BJ (cell line): ENCODE measurements around the gene IFNA2. TPM values are rescaled to one million over a fixed set of nuclear protein-coding genes. Genes with fewer than 3 reads are reported as not detected.
A peak's percentile ranks its signal among the peaks of the same experiment; 100 is the strongest.

ENCODE experiments used
- CTCF ChIA-PET: fragments of 350-600 bp; formaldehyde crosslinking; extraction: SDS; loops from one replicate; lab custom pipeline; 2021; ENCODE audit warnings: antibody characterized with exemption, inconsistent platforms; lab: Yijun Ruan, JAX
- POLR2A ChIA-PET: fragments of 300-600 bp; sonication (Branson Sonifier 250); formaldehyde crosslinking; extraction: SDS; loops from one replicate; lab custom pipeline; 2021; ENCODE audit warnings: antibody characterized with exemption; lab: Charles Lee
- DNase-seq: peaks from one replicate; pipeline ENCODE4 v3.0.0-alpha.2; 2011; ENCODE audit warnings: low read depth
- H3K27me3 ChIP-seq: 2 replicates; pipeline ENCODE4 v1.6.0; 2011; ENCODE audit warnings: low read length; ENCODE audit not compliant: control insufficient read depth, insufficient read depth
- H3K36me3 ChIP-seq: 2 replicates; pipeline ENCODE4 v1.5.1; 2011; ENCODE audit warnings: low read length; ENCODE audit not compliant: control insufficient read depth, insufficient read depth
- H3K4me3 ChIP-seq: 2 replicates; pipeline ENCODE4 v1.5.1; 2011; ENCODE audit warnings: low read depth, mild to moderate bottlenecking, control low read depth, low read length
- CTCF ChIP-seq: IDR thresholded peaks from 2 replicates; pipeline ENCODE4 v1.5.1; 2011; ENCODE audit warnings: low read depth, mild to moderate bottlenecking, control low read depth, inconsistent platforms, low read length, moderate library complexity; ENCODE audit not compliant: insufficient read depth
- polyA plus RNA-seq: library from polyadenylated mRNA; depleted of rRNA; stranded (reverse); fragments of >200 nt; gene quantifications from 2 replicates; pipeline ENCODE4 v1.2.3, GENCODE V29; 2011

The IFNA2 gene
- polyA plus RNA-seq, 1 experiment: not detected

GRCh38 chr9:21428235-21428634, 43.0 kb upstream of the IFNA2 start:
- no peak for DNase-seq
- H3K36me3 ChIP-seq: no peaks in the 10 kb centered on the region
- CTCF ChIA-PET: interaction anchor here (1.6 kb wide), 1 partner anchor 10 kb away, joined by 3 read pairs; no protein-coding TSS in a partner anchor
- POLR2A ChIA-PET: no interaction called here
- H3K4me3 ChIP-seq: no peak overlapping the region
- no peak for TF ChIP-seq CTCF
- H3K27me3 ChIP-seq: peaks cover 2% of the 10 kb centered on the region; the same call in 1 of the 2 replicates

DNA sequence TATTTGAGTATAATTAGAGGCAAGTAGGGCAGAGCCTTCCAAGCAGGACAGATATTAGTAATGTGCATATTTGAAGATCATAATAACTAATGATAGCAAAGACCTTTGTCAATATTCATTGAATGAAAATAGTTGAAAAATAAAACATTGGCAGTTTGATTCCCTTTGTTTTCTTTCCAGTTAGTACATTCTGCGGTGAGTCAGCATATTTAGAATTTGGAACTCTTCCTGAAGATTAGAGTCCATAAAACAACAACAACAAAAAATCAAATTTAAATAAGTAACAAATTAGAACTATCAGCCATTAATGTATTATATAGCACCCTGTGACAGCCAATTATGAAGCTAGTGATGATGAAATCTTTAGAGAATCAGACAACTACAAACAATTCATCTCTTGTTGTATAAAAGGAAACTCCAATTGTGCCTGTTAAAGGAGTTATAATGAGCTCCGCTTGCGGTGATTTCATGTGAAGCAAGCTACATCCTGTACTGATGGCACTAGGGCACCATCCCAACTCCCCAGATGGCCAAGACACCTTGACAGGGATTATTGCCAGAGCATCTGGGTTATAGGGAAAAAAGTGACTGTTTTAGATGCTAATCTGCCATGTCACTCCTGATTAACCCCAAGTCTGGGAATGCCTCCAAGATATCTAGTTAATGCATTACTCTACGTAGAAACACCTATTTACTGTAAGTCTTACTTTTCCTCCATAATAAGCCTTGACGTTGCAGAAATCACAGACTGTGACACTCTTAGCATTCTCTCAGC, 30.5 kb upstream of the IFNA2 start:
- DNase-seq: no peak
- Histone ChIP-seq H3K27me3 (peaks cover 4% of the 10 kb centered on the region; the same call in 1 of the 2 replicates), H3K4me3 (no peak overlapping the region), H3K36me3 (no peaks in the 10 kb centered on the region)
- ChIA-PET CTCF (interaction anchor here (0.7 to 1.6 kb wide), 3 partner anchors 18 to 373 kb away, joined by 3 to 6 read pairs (median 3); no protein-coding TSS in a partner anchor), POLR2A (no interaction called here)
- TF ChIP-seq CTCF: no peak

- TF ChIP-seq CTCF: no peak
- no peak overlapping the region for H3K4me3 ChIP-seq
- H3K36me3 ChIP-seq: no peaks in the 10 kb centered on the region
- CTCF ChIA-PET: interaction anchor here (1.2 to 1.3 kb wide), 2 partner anchors 12 to 18 kb away, joined by 3 to 4 read pairs; no protein-coding TSS in a partner anchor
- POLR2A ChIA-PET: interaction anchor here (0.6 kb wide), 1 partner anchor 388 kb away, joined by 12 read pairs; the partner anchor contains the start of gene MTAP
- no peak for DNase-seq
- peaks cover 4% of the 10 kb centered on the region; the same call in 1 of the 2 replicates for H3K27me3 ChIP-seq
Observed at GRCh38 chr9:21414220-21414940, 29.2 kb upstream of the IFNA2 start.

- H3K4me3 ChIP-seq: no peak overlapping the region
- no peak for DNase-seq
- ChIA-PET POLR2A (no interaction called here), CTCF (interaction anchor here (1.2 to 1.3 kb wide), 2 partner anchors 11 to 18 kb away, joined by 3 to 4 read pairs; no protein-coding TSS in a partner anchor)
- peaks cover 6% of the 10 kb centered on the region for H3K27me3 ChIP-seq
- H3K36me3 ChIP-seq: no peaks in the 10 kb centered on the region
- TF ChIP-seq CTCF: peak; percentile 23; the same call in 1 of the 2 replicates
Observed at GRCh38 chr9:21413624-21414023, 28.4 kb upstream of the IFNA2 start.

GRCh38 chr9:21413151-21413550, 28.0 kb upstream of the IFNA2 start:
- ChIA-PET CTCF (interaction anchor here (0.7 to 1.2 kb wide), 2 partner anchors 11 to 14 kb away, joined by 3 read pairs; no protein-coding TSS in a partner anchor), POLR2A (no interaction called here)
- H3K27me3 ChIP-seq: peaks cover 6% of the 10 kb centered on the region
- no peak for TF ChIP-seq CTCF
- H3K36me3 ChIP-seq: no peaks in the 10 kb centered on the region
- no peak for DNase-seq
- H3K4me3 ChIP-seq: no peak overlapping the region
